HepG2 (cell line): ENCODE data around the gene C20orf144. TPM values are rescaled to one million over a fixed set of nuclear protein-coding genes. Genes with fewer than 3 reads are reported as not detected.

Experiments
- AGO2 ChIP-seq: fragments of 200-400 bp; formaldehyde crosslinking; optimal IDR thresholded peaks from 2 replicates; pipeline ENCODE3; 2017; ENCODE audit warnings: mild to moderate bottlenecking, low read depth, low read length, moderate library complexity
- ARNTL ChIP-seq: sonication (generic); formaldehyde crosslinking; IDR thresholded peaks from 2 replicates; pipeline ENCODE4 v1.4.0; 2020; ENCODE audit warnings: mild to moderate bottlenecking, missing genetic modification reagents
- ATRX ChIP-seq: sonication (generic); formaldehyde crosslinking; IDR thresholded peaks from 2 replicates; pipeline ENCODE4 v1.4.0; 2020; ENCODE audit warnings: missing genetic modification reagents, borderline replicate concordance
- FOSL1 ChIP-seq: sonication (generic); formaldehyde crosslinking; IDR thresholded peaks from 2 replicates; pipeline ENCODE4 v1.9.0; 2021; ENCODE audit warnings: missing genetic modification reagents, borderline replicate concordance
- RAD21 ChIP-seq: fragments of 450-650 bp; formaldehyde crosslinking; IDR thresholded peaks from 2 replicates; pipeline ENCODE4 v1.5.0; 2020; ENCODE audit warnings: mild to moderate bottlenecking
- RBAK ChIP-seq: sonication (generic); formaldehyde crosslinking; IDR thresholded peaks from 2 replicates; pipeline ENCODE4 v1.5.1; 2020; ENCODE audit warnings: mild to moderate bottlenecking, missing genetic modification reagents
- SCMH1 ChIP-seq: sonication (generic); formaldehyde crosslinking; IDR thresholded peaks from 2 replicates; pipeline ENCODE4 v1.9.0; 2021; ENCODE audit warnings: missing genetic modification reagents, mild to moderate bottlenecking, borderline replicate concordance
- YEATS4 ChIP-seq: sonication (generic); formaldehyde crosslinking; IDR thresholded peaks from 2 replicates; pipeline ENCODE4 v1.4.0; 2020; ENCODE audit warnings: missing genetic modification reagents, borderline replicate concordance
- ZFY ChIP-seq: sonication (generic); formaldehyde crosslinking; IDR thresholded peaks from 2 replicates; pipeline ENCODE4 v1.4.0; 2020; ENCODE audit warnings: missing genetic modification reagents
- ZKSCAN5 ChIP-seq: sonication (generic); formaldehyde crosslinking; IDR thresholded peaks from 2 replicates; pipeline ENCODE4 v1.5.1; 2020; ENCODE audit warnings: mild to moderate bottlenecking, missing genetic modification reagents
- ZNF20 ChIP-seq: sonication (generic); formaldehyde crosslinking; IDR thresholded peaks from 2 replicates; pipeline ENCODE4 v1.4.0; 2020; ENCODE audit warnings: mild to moderate bottlenecking, moderate library complexity, missing genetic modification reagents
- ZNF572 ChIP-seq: sonication (generic); formaldehyde crosslinking; IDR thresholded peaks from 2 replicates; pipeline ENCODE4 v1.5.1; 2020; ENCODE audit warnings: mild to moderate bottlenecking, missing genetic modification reagents
- ZNF770 ChIP-seq: sonication (generic); formaldehyde crosslinking; IDR thresholded peaks from 2 replicates; pipeline ENCODE4 v1.5.0; 2020; ENCODE audit warnings: mild to moderate bottlenecking, missing genetic modification reagents
- polyA plus RNA-seq, 8 experiments: library from polyadenylated mRNA; depleted of rRNA in 3 of 8; stranded (reverse) in 7 of 8; unstranded in 1 of 8; fragments of >200 nt; fragmentation: Illumina TruSeq in 4 of 8; extraction: Trizol in 4 of 8; gene quantifications; 2 replicates each; pipeline versions ENCODE4 v1.2.1 to v1.2.3, GENCODE V29; 2011 to 2016; ENCODE audit warnings: low read depth in 4 of 8, missing spikeins in 1 of 8, mixed read lengths in 1 of 8; ENCODE audit not compliant: insufficient read depth in 1 of 8
- total RNA-seq, 5 experiments: library from RNA; depleted of rRNA; stranded (reverse); fragments of >200 nt; fragmentation: Illumina TruSeq; extraction: Trizol; gene quantifications; 2 replicates each; pipeline ENCODE4 v1.2.3, GENCODE V29; 2016; ENCODE audit warnings: low read depth in 1 of 5
- TF ChIP-seq, protein P1 (sequence below): sonication (generic); formaldehyde crosslinking; IDR thresholded peaks from 2 replicates; pipeline ENCODE4 v1.8.0; 2022; ENCODE audit warnings: missing genetic modification reagents, low read depth, mild to moderate bottlenecking, borderline replicate concordance
- TF ChIP-seq, protein P2 (sequence below): sonication (generic); formaldehyde crosslinking; IDR thresholded peaks from 2 replicates; pipeline ENCODE4 v1.4.0; 2020; ENCODE audit warnings: mild to moderate bottlenecking, missing genetic modification reagents
- TF ChIP-seq, protein P3 (sequence below): sonication (generic); formaldehyde crosslinking; IDR thresholded peaks from 2 replicates; pipeline ENCODE4 v1.5.0; 2020; ENCODE audit warnings: missing genetic modification reagents, mild to moderate bottlenecking, borderline replicate concordance

Gene C20orf144
- total and polyA plus RNA-seq, 2 of the 13 experiments (the other 11 are each of a cell fraction or from before 2014, with no cell fraction given): 0.09 to 0.16 TPM

GRCh38 chr20:33650111-33650752, 11.9 kb upstream of the C20orf144 start (continued):
- TF ChIP-seq, protein P1, sequence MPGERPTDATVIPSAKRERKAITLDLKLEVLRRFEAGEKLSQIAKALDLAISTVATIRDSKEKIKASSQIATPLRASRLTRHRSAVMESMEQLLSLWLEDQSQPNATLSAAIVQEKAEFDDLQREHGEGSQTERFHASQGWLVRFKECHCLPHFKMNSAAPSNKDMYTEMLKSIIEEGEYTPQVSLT (CRISPR knock-in tag): no peak
- TF ChIP-seq, protein P2, sequence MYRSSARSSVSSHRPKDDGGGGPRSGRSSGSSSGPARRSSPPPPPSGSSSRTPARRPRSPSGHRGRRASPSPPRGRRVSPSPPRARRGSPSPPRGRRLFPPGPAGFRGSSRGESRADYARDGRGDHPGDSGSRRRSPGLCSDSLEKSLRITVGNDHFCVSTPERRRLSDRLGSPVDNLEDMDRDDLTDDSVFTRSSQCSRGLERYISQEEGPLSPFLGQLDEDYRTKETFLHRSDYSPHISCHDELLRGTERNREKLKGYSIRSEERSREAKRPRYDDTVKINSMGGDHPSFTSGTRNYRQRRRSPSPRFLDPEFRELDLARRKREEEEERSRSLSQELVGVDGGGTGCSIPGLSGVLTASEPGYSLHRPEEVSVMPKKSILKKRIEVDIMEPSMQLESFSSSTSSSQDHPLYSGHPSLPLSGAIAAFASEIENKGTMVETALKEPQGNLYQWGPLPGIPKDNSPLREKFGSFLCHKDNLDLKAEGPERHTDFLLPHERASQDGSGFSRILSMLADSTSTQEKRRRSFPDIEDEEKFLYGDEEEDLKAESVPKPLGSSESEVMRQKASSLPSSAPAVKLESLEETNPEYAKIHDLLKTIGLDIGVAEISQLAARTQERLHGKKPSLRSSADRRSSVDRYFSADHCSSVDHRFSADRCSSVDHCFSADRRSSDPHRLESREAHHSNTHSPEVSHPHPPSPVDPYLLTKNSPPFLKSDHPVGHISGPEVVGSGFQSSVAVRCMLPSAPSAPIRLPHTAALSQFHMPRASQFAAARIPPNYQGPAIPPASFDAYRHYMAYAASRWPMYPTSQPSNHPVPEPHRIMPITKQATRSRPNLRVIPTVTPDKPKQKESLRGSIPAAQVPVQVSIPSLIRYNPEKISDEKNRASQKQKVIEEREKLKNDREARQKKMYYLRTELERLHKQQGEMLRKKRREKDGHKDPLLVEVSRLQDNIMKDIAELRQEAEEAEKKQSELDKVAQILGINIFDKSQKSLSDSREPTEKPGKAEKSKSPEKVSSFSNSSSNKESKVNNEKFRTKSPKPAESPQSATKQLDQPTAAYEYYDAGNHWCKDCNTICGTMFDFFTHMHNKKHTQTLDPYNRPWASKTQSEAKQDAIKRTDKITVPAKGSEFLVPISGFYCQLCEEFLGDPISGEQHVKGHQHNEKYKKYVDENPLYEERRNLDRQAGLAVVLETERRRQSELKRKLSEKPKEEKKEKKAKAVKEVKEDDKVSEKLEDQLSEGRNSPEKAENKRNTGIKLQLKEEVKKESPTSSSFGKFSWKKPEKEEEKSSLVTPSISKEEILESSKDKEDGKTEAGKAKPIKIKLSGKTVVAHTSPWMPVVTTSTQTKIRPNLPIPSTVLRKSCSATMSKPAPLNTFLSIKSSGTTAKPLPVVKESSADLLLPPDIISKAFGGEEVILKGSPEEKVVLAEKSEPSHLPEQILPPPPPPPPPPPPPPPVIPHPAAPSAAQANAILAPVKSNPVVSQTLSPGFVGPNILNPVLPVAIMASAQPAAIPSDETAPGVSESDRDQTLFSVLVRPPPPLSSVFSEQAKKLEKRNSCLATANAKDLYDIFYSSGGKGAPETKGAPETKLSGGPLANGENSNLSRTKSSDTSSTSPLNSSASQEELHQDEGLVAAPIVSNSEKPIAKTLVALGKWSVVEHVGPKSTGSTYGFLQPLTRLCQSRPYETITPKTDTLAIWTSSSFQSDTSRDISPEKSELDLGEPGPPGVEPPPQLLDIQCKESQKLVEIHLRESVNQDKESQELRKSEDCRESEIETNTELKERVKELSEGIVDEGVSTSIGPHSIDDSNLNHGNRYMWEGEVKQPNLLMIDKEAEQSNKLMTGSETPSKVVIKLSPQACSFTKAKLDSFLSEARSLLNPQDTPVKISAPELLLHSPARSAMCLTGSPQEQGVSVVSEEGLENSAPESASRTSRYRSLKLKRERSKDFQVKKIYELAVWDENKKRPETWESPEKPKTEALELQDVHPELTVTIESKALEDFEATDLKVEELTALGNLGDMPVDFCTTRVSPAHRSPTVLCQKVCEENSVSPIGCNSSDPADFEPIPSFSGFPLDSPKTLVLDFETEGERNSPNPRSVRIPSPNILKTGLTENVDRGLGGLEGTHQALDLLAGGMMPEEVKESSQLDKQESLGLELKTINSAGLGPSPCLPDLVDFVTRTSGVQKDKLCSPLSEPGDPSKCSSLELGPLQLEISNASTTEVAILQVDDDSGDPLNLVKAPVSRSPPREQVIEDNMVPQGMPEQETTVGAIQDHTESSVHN: peak; percentile 57; the same call in 1 of the 2 replicates
- TF ChIP-seq SCMH1: no peak
- TF ChIP-seq, protein P3, sequence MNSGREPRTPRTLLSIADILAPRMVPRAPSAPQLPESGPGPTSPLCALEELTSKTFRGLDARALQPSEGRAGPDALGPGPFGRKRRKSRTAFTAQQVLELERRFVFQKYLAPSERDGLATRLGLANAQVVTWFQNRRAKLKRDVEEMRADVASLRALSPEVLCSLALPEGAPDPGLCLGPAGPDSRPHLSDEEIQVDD (CRISPR knock-in tag): no peak
- peak; percentile 89 for TF ChIP-seq AGO2
- no peak for TF ChIP-seq ZNF20 (CRISPR knock-in tag)
- no peak for TF ChIP-seq ATRX (CRISPR knock-in tag)
- no peak for TF ChIP-seq FOSL1 (CRISPR knock-in tag)
- TF ChIP-seq RBAK (CRISPR knock-in tag): no peak
- no peak for TF ChIP-seq YEATS4 (CRISPR knock-in tag)
- peak; percentile 95 for TF ChIP-seq ZNF770 (CRISPR knock-in tag)
- TF ChIP-seq ZKSCAN5 (CRISPR knock-in tag): no peak
- no peak for TF ChIP-seq ARNTL
- no peak for TF ChIP-seq ZNF572
- no peak for TF ChIP-seq ZFY
- 0 out of 2 replicates have a peak, but pooled peaks have one; percentile 9 for TF ChIP-seq RAD21 (CRISPR knock-in tag)
